NT2/D1 (cell line): ENCODE data around the gene TFCP2L1.

Experiments used
- SUZ12 ChIP-seq: IDR thresholded peaks from 2 replicates; pipeline ENCODE4 v1.6.1; 2011; ENCODE audit not compliant: insufficient read length, insufficient read depth; ENCODE audit errors: extremely low read depth
- ZNF274 ChIP-seq: IDR thresholded peaks from 2 replicates; pipeline ENCODE4 v1.6.1; 2011; ENCODE audit warnings: mild to moderate bottlenecking, low read depth, low read length

- TF ChIP-seq SUZ12 (no peak), ZNF274 (no peak)
These were observed 3.6 kb upstream of the TFCP2L1 start for GRCh38 chr2:121288454-121289231.
